ENCODE measurements around the gene RPS6KC1.
"Not testable (repeated sequence)": the region's sequence is repeated elsewhere in the genome, so short reads cannot be mapped to it uniquely, and the experiment has no call there.

The RPS6KC1 gene

DNA sequence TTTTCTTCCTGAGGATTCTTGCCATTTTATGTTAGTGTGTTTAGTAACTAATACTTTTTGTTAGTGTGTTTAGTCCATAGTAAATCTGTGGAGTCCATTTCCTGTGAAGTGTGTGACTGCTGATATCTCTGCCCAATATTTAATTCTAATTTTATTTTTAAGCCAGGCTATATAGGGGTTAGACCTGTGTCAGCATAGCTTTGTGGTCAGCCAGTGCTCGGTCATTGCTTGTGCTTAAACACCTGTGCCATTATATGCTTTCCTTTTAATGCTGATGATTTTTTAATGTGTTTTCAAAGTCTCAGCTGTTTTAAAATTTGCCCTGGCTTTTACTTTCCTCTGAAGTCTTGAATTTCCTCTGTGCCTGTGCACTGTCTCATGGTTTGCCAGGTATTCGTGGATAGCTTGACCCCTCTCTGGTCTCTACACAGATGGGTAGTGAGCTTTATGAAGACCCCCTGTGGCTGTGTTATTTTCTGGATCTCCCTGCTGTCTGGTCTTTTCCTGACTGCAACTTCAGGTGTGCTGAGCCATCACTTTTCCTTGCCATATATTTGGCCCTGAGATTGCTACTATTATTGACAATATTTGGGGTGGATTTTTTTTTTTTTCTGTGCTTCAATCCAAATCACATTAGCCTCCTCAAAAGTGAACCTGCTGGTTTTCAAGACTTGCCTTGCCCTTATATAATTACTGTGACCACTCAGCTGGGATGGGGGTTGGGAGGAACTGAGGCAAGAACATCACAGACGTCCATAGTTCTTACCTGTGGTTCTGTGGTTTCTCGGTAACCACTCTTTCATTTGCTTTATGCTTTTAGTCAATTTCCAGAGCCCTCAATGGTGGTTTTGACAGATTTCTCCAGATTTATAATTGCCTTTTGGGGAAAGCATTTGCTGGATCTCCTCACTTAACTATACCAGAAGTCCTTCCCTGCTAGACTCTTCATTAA lies 59.6 kb downstream of the RPS6KC1 start:
- TF ChIP-seq, protein P1, sequence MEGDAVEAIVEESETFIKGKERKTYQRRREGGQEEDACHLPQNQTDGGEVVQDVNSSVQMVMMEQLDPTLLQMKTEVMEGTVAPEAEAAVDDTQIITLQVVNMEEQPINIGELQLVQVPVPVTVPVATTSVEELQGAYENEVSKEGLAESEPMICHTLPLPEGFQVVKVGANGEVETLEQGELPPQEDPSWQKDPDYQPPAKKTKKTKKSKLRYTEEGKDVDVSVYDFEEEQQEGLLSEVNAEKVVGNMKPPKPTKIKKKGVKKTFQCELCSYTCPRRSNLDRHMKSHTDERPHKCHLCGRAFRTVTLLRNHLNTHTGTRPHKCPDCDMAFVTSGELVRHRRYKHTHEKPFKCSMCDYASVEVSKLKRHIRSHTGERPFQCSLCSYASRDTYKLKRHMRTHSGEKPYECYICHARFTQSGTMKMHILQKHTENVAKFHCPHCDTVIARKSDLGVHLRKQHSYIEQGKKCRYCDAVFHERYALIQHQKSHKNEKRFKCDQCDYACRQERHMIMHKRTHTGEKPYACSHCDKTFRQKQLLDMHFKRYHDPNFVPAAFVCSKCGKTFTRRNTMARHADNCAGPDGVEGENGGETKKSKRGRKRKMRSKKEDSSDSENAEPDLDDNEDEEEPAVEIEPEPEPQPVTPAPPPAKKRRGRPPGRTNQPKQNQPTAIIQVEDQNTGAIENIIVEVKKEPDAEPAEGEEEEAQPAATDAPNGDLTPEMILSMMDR (IDR thresholded peaks at IDR 0.05; ENCODE audit: low read depth, low read length, poor library complexity, severe bottlenecking) = no peak
- TF ChIP-seq EZH2phosphoT487 (IDR thresholded peaks at IDR 0.05; ENCODE audit: borderline replicate concordance, low read length) = no peak
- H3K4me1 ChIP-seq (ENCODE audit: control insufficient read depth, low read length) = no peaks in the 10 kb centered on the region
- no peak overlapping the region for H3K4me2 ChIP-seq (ENCODE audit: low read length)
- no peak overlapping the region for H3K4me3 ChIP-seq (ENCODE audit: low read length)
- H3K79me2 ChIP-seq (ENCODE audit: control insufficient read depth, low read length) = no peaks in the 10 kb centered on the region
- H3K9me3 ChIP-seq (ENCODE audit: control insufficient read depth, insufficient read depth, low read length) = no peaks in the 10 kb centered on the region; the same call in 1 of the 2 replicates
- no peaks in the 10 kb centered on the region for H3K36me3 ChIP-seq (ENCODE audit: control insufficient read depth, low read length)
- H4K20me1 ChIP-seq (ENCODE audit: control insufficient read depth, insufficient read depth, low read depth, low read length) = no peaks in the 10 kb centered on the region
- no peak overlapping the region for H3K27ac ChIP-seq (ENCODE audit: low read depth, low read length)
- no peaks in the 10 kb centered on the region for H3F3A ChIP-seq (ENCODE audit: control insufficient read depth, insufficient read depth)
- no peaks in the 10 kb centered on the region for H3K27me3 ChIP-seq (ENCODE audit: control insufficient read depth, low read length)
- H3K9me2 ChIP-seq (replicated peaks; ENCODE audit: control insufficient read depth, low read length) = no peaks in the 10 kb centered on the region

DNA sequence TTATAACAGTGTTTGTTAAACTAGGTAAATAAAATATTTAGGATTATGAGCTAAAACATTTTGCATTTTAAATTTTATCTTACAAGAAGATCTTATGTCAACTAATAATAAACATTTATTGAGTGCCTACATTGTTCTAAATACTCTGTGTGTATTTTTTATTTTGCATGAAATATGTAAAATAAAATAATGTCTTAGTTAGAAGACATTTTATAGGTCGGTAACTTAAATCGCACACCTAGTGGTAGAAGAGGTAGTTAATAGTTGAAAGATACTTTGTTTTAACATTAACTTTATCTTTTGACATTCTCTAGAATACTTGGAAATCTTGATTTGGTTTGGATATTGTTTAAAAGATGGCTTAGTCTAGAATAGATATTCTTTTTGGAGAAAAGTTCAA lies 60.5 kb downstream of the RPS6KC1 start:
- Histone ChIP-seq H3K4me2 (ENCODE audit: low read length) (no peak overlapping the region), H3K79me2 (ENCODE audit: control insufficient read depth, low read length) (no peaks in the 10 kb centered on the region), H3K9me2 (replicated peaks; ENCODE audit: control insufficient read depth, low read length) (no peaks in the 10 kb centered on the region), H3K4me3 (ENCODE audit: low read length) (no peak overlapping the region), H3K9me3 (ENCODE audit: control insufficient read depth, insufficient read depth, low read length) (no peaks in the 10 kb centered on the region; the same call in 1 of the 2 replicates), H3K4me1 (ENCODE audit: control insufficient read depth, low read length) (no peaks in the 10 kb centered on the region), H4K20me1 (ENCODE audit: control insufficient read depth, insufficient read depth, low read depth, low read length) (no peaks in the 10 kb centered on the region), H3K27me3 (ENCODE audit: control insufficient read depth, low read length) (no peaks in the 10 kb centered on the region), H3F3A (ENCODE audit: control insufficient read depth, insufficient read depth) (no peaks in the 10 kb centered on the region), H3K27ac (ENCODE audit: low read depth, low read length) (no peak overlapping the region), H3K36me3 (ENCODE audit: control insufficient read depth, low read length) (no peaks in the 10 kb centered on the region)
- no peak for TF ChIP-seq EZH2phosphoT487 (IDR thresholded peaks at IDR 0.05; ENCODE audit: borderline replicate concordance, low read length)

DNA sequence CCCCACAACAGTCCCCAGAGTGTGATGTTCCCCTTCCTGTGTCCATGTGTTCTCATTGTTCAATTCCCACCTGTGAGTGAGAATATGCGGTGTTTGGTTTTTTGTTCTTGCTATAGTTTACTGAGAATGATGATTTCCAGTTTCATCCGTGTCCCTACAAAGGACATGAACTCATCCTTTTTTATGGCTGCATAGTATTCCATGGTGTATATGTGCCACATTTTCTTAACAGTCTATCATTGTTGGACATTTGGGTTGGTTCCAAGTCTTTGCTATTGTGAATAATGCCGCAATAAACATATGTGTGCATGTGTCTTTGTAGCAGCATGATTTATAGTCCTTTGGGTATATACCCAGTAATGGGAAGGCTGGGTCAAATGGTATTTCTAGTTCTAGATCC lies 61.7 kb downstream of the RPS6KC1 start:
- not testable (repeated sequence) for H3K4me3 ChIP-seq (ENCODE audit: low read length); H4K20me1 ChIP-seq (ENCODE audit: control insufficient read depth, insufficient read depth, low read depth, low read length); H3K9me2 ChIP-seq (replicated peaks; ENCODE audit: control insufficient read depth, low read length); H3K27me3 ChIP-seq (ENCODE audit: control insufficient read depth, low read length); H3K9me3 ChIP-seq (ENCODE audit: control insufficient read depth, insufficient read depth, low read length); H3K79me2 ChIP-seq (ENCODE audit: control insufficient read depth, low read length); H3K4me2 ChIP-seq (ENCODE audit: low read length); H3K4me1 ChIP-seq (ENCODE audit: control insufficient read depth, low read length); H3K27ac ChIP-seq (ENCODE audit: low read depth, low read length); H3F3A ChIP-seq (ENCODE audit: control insufficient read depth, insufficient read depth); H3K36me3 ChIP-seq (ENCODE audit: control insufficient read depth, low read length)

DNA sequence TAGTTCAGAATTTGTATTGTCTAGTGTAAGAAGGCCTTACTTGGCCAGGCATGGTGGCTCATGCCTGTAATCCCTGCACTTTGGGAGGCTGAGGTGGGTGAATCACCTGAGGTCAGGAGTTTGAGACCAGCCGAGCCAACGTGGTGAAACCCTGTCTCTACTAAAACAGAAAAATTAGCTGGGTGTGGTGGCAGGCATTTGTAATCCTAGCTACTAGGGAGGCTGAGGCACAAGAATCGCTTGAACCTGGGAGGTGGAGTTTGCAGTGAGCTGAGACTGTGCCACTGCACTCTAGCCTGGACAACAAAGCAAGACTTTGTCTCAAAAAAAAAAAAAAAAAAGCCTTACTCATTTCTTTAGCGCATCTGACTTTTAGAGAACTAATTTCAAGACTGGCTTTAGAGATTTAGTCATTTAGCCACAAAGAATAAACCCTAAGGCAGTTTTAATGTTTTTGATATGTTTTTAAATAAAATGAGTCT lies 66.7 kb downstream of the RPS6KC1 start:
- not testable (repeated sequence) for H3K79me2 ChIP-seq (ENCODE audit: control insufficient read depth, low read length); H3K27me3 ChIP-seq (ENCODE audit: control insufficient read depth, low read length); H3K4me2 ChIP-seq (ENCODE audit: low read length); H3K36me3 ChIP-seq (ENCODE audit: control insufficient read depth, low read length); H3K9me3 ChIP-seq (ENCODE audit: control insufficient read depth, insufficient read depth, low read length); H3K27ac ChIP-seq (ENCODE audit: low read depth, low read length); H3K4me3 ChIP-seq (ENCODE audit: low read length); H4K20me1 ChIP-seq (ENCODE audit: control insufficient read depth, insufficient read depth, low read depth, low read length); H3F3A ChIP-seq (ENCODE audit: control insufficient read depth, insufficient read depth); H3K4me1 ChIP-seq (ENCODE audit: control insufficient read depth, low read length); H3K9me2 ChIP-seq (replicated peaks; ENCODE audit: control insufficient read depth, low read length)

DNA sequence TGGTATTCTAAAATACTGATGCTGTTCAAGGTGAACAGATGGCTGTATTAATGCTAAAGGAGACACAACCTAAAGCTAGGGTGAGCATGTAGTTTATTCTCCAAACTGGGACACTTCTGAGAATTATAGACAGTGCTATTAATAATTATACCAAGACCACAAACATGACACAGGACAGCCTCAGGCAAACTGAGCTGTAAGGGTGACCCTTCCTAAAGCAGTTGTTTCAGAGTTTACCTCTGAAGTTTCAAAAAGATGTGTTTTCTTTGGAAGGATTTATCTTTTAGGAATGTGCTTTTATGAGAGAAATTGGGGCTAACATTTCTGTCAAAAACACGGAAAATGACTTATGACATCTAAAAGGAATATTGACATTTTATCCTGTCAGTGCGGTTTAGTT lies 68.8 kb downstream of the RPS6KC1 start:
- no peaks in the 10 kb centered on the region for H3F3A ChIP-seq (ENCODE audit: control insufficient read depth, insufficient read depth)
- no peaks in the 10 kb centered on the region for H4K20me1 ChIP-seq (ENCODE audit: control insufficient read depth, insufficient read depth, low read depth, low read length)
- no peaks in the 10 kb centered on the region for H3K27me3 ChIP-seq (ENCODE audit: control insufficient read depth, low read length)
- H3K4me1 ChIP-seq (ENCODE audit: control insufficient read depth, low read length) = no peaks in the 10 kb centered on the region
- H3K4me3 ChIP-seq (ENCODE audit: low read length) = no peak overlapping the region
- H3K79me2 ChIP-seq (ENCODE audit: control insufficient read depth, low read length) = no peaks in the 10 kb centered on the region
- no peak overlapping the region for H3K27ac ChIP-seq (ENCODE audit: low read depth, low read length)
- H3K4me2 ChIP-seq (ENCODE audit: low read length) = no peak overlapping the region
- no peaks in the 10 kb centered on the region for H3K36me3 ChIP-seq (ENCODE audit: control insufficient read depth, low read length)
- no peaks in the 10 kb centered on the region for H3K9me2 ChIP-seq (replicated peaks; ENCODE audit: control insufficient read depth, low read length)
- no peak for TF ChIP-seq EZH2phosphoT487 (IDR thresholded peaks at IDR 0.05; ENCODE audit: borderline replicate concordance, low read length)
- TF ChIP-seq, protein P1 (IDR thresholded peaks at IDR 0.05; ENCODE audit: low read depth, low read length, poor library complexity, severe bottlenecking) = no peak
- H3K9me3 ChIP-seq (ENCODE audit: control insufficient read depth, insufficient read depth, low read length) = no peaks in the 10 kb centered on the region

Data from DOHH2 (cell line).